GM15510 (cell line): ENCODE results near the gene RPAIN.

ENCODE experiments used
- POLR2A ChIP-seq: IDR thresholded peaks from 3 replicates; pipeline ENCODE4 v1.6.1; 2011; ENCODE audit warnings: borderline replicate concordance; ENCODE audit not compliant: insufficient read length; ENCODE audit errors: extremely low read depth

RPAIN gene

DNA sequence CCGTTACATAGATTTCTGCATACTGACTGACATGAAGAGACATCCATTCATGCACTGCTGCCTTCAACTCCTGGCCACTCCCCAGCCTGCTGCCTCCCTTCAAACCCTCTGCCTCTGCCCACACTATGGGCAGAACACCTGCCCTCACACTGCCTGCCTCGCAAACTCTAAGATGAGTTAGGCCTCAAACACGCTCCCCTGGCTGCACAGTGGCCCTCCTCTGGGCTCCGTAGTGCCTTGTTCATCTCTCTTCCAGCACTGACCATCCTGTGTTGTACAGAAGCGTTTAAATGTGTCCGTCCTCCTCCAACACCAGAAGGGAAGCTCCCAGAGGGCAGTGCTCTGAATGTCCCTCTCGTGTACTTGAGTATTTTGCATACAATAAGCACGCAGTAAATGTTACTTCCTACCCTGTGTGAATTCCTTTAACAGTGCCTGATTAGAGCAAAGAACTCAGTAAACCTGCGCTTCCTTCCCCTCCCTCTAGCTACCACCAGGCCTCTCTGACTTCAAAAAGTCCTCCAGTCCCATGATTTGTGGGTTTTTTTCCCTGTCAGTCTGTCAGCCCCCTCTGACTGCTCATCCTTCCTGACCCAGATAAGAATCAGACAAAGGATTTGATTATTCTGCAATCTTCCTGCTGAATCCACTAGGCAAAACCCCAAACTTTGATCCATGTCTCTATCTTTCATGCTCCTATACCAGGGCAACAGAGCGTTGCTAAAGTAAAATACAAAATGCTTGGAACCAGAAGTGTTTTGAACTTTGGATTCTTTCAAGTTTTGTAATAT lies 44.9 kb downstream of the RPAIN start:
- TF ChIP-seq POLR2A = no peak

- no peak for TF ChIP-seq POLR2A
Observed at GRCh38 chr17:5466295-5466694, 46.3 kb downstream of the RPAIN start.

- no peak for TF ChIP-seq POLR2A
Observed at GRCh38 chr17:5467416-5467815, 47.4 kb downstream of the RPAIN start.

DNA sequence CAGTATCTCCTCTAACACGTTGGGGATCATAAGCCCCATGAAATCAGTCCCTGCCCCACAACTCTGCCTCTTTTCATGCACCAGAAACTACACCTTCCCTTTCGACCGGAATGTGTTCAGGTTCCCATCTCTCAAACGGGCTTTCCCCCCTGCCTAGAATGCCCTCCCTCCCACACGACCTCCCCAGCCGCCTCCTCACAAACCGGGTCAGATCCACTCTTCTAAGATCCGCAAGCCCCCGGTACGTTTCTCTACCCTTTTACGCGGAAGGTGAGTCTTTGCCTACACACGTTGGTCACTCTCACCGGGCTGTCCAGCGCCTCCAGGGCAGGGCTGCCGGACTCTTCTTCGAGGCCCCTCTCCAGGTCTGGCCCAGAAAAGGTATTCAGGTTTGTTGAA lies 48.1 kb downstream of the RPAIN start:
- TF ChIP-seq POLR2A = no peak

GRCh38 chr17:5472511-5472910 lies 52.5 kb downstream of the RPAIN start:
- no peak for TF ChIP-seq POLR2A

DNA sequence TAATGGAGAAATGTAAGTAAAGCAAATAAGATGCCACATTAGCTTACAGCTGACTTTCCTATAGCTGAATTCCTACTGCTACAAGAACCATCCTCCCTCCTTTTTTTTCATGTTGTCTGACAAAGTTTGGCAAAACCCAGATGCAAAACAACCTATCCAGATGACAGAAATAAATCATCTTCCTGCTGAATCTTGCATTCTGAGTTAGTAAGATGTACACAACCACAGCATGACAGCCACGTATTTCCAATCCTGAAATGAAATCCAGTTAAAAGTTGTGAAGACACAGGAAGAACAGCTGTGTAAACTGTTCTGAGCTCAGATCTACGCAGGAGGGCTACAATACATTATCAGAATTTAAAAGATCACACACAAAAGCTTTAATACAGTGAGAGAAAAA lies 53.9 kb downstream of the RPAIN start:
- no peak for TF ChIP-seq POLR2A

- no peak for TF ChIP-seq POLR2A
Observed at GRCh38 chr17:5478992-5479391, 59.0 kb downstream of the RPAIN start.

GRCh38 chr17:5480962-5481361 lies 61.0 kb downstream of the RPAIN start:
- no peak for TF ChIP-seq POLR2A

DNA sequence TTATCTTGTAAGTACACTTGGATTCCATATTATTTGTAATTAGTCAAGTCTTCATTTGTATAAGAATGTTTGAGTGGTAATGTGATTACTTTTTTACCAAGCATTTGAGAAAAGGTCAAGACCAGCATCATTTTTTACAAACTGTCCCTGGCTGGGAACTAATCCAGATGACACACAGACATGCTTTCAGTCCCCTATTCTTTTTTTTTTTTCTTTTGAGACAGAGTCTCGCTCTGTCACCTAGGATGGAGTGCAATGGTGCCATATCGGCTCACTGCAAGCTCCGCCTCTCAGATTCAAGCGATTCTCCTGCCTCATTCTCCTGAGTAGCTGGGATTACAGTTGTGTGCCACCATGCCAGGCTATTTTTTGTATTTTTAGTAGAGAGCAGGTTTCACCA lies 61.5 kb downstream of the RPAIN start:
- no peak for TF ChIP-seq POLR2A
